DND-41 (cell line): ENCODE data around the gene MACROD2.
A peak's percentile ranks its signal among the peaks of the same experiment; 100 is the strongest.

Source experiments
- ATAC-seq: fragments of 200-7000 bp; cut with Tn5 transposase; 3 replicates; pipeline ENCODE4 v1.9.1; 2021; ENCODE audit warnings: low read depth; ENCODE audit not compliant: insufficient read depth
- DNase-seq: peaks from one replicate; pipeline ENCODE4 v3.0.0-alpha.2; 2020
- H2AFZ ChIP-seq: 2 replicates; pipeline ENCODE4 v1.6.0; 2012; ENCODE audit warnings: low read depth, low read length
- H3K27ac ChIP-seq: 2 replicates; pipeline ENCODE4 v1.5.1; 2012; ENCODE audit warnings: low read length, inconsistent platforms
- H3K27me3 ChIP-seq: fragments of 200-600 bp; sonication (generic); 2 replicates; pipeline ENCODE4 v1.6.0; 2012; ENCODE audit warnings: low read length, mild to moderate bottlenecking, inconsistent platforms; ENCODE audit not compliant: insufficient read depth, poor library complexity
- H3K36me3 ChIP-seq: 2 replicates; pipeline ENCODE4 v1.5.1; 2012; ENCODE audit warnings: low read length, inconsistent platforms; ENCODE audit not compliant: insufficient read depth
- H3K4me1 ChIP-seq: 2 replicates; pipeline ENCODE4 v1.5.1; 2012; ENCODE audit warnings: mild to moderate bottlenecking, low read length; ENCODE audit not compliant: insufficient read depth
- H3K4me2 ChIP-seq: 2 replicates; pipeline ENCODE4 v1.6.0; 2012; ENCODE audit warnings: mild to moderate bottlenecking, moderate library complexity, low read length, inconsistent platforms; ENCODE audit not compliant: insufficient read depth
- H3K4me3 ChIP-seq, 2 experiments: fragments of 200-600 bp in 1 of 2; shearing (Covaris generic) in 1 of 2; 2 replicates each; pipeline ENCODE4 v1.5.1; 2012 to 2016; ENCODE audit warnings: inconsistent platforms in 2 of 2, low read length in 2 of 2, mild to moderate bottlenecking in 2 of 2, low read depth in 1 of 2, moderate library complexity in 1 of 2
- H3K79me2 ChIP-seq: 2 replicates; pipeline ENCODE4 v1.6.0; 2012; ENCODE audit warnings: low read length, inconsistent platforms; ENCODE audit not compliant: insufficient read depth
- H3K9ac ChIP-seq: 2 replicates; pipeline ENCODE4 v1.6.0; 2012; ENCODE audit warnings: low read depth, mild to moderate bottlenecking, inconsistent platforms, low read length, moderate library complexity
- H3K9me3 ChIP-seq: 2 replicates; pipeline ENCODE4 v1.5.1; 2012; ENCODE audit warnings: low read length, moderate library complexity, mild to moderate bottlenecking, inconsistent platforms; ENCODE audit not compliant: insufficient read depth, severe bottlenecking
- H4K20me1 ChIP-seq: 2 replicates; pipeline ENCODE4 v1.6.0; 2012; ENCODE audit warnings: low read length; ENCODE audit not compliant: insufficient read depth
- CTCF ChIP-seq: IDR thresholded peaks from 2 replicates; pipeline ENCODE4 v1.5.1; 2012; ENCODE audit warnings: borderline replicate concordance, low read length, moderate library complexity, mild to moderate bottlenecking; ENCODE audit not compliant: poor library complexity, severe bottlenecking; ENCODE audit errors: extremely low read depth
- EZH2 ChIP-seq: IDR thresholded peaks from 3 replicates; pipeline ENCODE4 v1.6.1; 2012; ENCODE audit warnings: borderline replicate concordance, low read depth, mild to moderate bottlenecking, moderate library complexity, low read length, inconsistent platforms; ENCODE audit not compliant: severe bottlenecking

MACROD2 gene

GRCh38 chr20:14929388-14929787, 934.1 kb downstream of the MACROD2 start:
- TF ChIP-seq EZH2 (no peak), CTCF (no peak)
- DNase-seq (no peak), ATAC-seq (no peak)
- no peaks in the 10 kb centered on the region for H3K27me3 ChIP-seq
- H3K9me3 ChIP-seq: no peaks in the 10 kb centered on the region
- no peak overlapping the region for H3K4me2 ChIP-seq
- no peak overlapping the region for H3K9ac ChIP-seq
- no peak overlapping the region for H2AFZ ChIP-seq
- H3K79me2 ChIP-seq: no peaks in the 10 kb centered on the region
- H3K36me3 ChIP-seq: no peaks in the 10 kb centered on the region
- no peaks in the 10 kb centered on the region for H3K4me1 ChIP-seq
- H3K27ac ChIP-seq: no peak overlapping the region
- no peak overlapping the region for H3K4me3 ChIP-seq
- no peaks in the 10 kb centered on the region for H4K20me1 ChIP-seq

- Histone ChIP-seq H3K9ac (no peak overlapping the region), H4K20me1 (no peaks in the 10 kb centered on the region), H3K9me3 (no peaks in the 10 kb centered on the region), H3K79me2 (no peaks in the 10 kb centered on the region), H3K4me2 (no peak overlapping the region), H3K36me3 (no peaks in the 10 kb centered on the region), H3K27me3 (no peaks in the 10 kb centered on the region), H3K27ac (no peak overlapping the region), H2AFZ (no peak overlapping the region), H3K4me3 (no peak overlapping the region), H3K4me1 (no peaks in the 10 kb centered on the region)
- no peak for DNase-seq
- TF ChIP-seq EZH2 (no peak), CTCF (no peak)
- no peak for ATAC-seq
These were observed 936.7 kb downstream of the MACROD2 start for GRCh38 chr20:14932040-14932439.

GRCh38 chr20:14935285-14935684, 940.0 kb downstream of the MACROD2 start:
- H2AFZ ChIP-seq: no peak overlapping the region
- no peak overlapping the region for H3K4me3 ChIP-seq
- no peak for DNase-seq
- H3K27me3 ChIP-seq: no peaks in the 10 kb centered on the region
- H4K20me1 ChIP-seq: no peaks in the 10 kb centered on the region
- peaks cover 6% of the 10 kb centered on the region for H3K9me3 ChIP-seq
- H3K4me1 ChIP-seq: no peaks in the 10 kb centered on the region
- no peaks in the 10 kb centered on the region for H3K36me3 ChIP-seq
- no peaks in the 10 kb centered on the region for H3K79me2 ChIP-seq
- no peak overlapping the region for H3K4me2 ChIP-seq
- no peak for TF ChIP-seq EZH2
- no peak overlapping the region for H3K9ac ChIP-seq
- no peak overlapping the region for H3K27ac ChIP-seq
- no peak for ATAC-seq

- no peak overlapping the region for H3K27ac ChIP-seq
- H2AFZ ChIP-seq: peak overlapping the region; percentile 29; the same call in 1 of the 2 replicates
- no peak overlapping the region for H3K9ac ChIP-seq
- no peak for DNase-seq
- H3K27me3 ChIP-seq: no peaks in the 10 kb centered on the region
- no peaks in the 10 kb centered on the region for H3K4me1 ChIP-seq
- ATAC-seq: no peak
- no peaks in the 10 kb centered on the region for H3K79me2 ChIP-seq
- no peaks in the 10 kb centered on the region for H3K36me3 ChIP-seq
- no peak for TF ChIP-seq EZH2
- TF ChIP-seq CTCF: no peak
- H4K20me1 ChIP-seq: no peaks in the 10 kb centered on the region
- no peak overlapping the region for H3K4me3 ChIP-seq
- H3K4me2 ChIP-seq: no peak overlapping the region
- H3K9me3 ChIP-seq: peaks cover 9% of the 10 kb centered on the region
These were observed 941.7 kb downstream of the MACROD2 start for GRCh38 chr20:14937021-14937420.
